GM23338 (cell line): Measurements from ENCODE around the gene NFX1. TPM values are rescaled to one million over a fixed set of nuclear protein-coding genes. Genes with fewer than 3 reads are reported as not detected.
A peak's percentile ranks its signal among the peaks of the same experiment; 100 is the strongest.

Source experiments
- ATAC-seq: fragments of 200-7000 bp; cut with Tn5 transposase; 3 replicates; pipeline ENCODE4 v1.9.1; 2020
- DNase-seq: peaks from one replicate; pipeline ENCODE4 v3.0.0-alpha.2; 2015; ENCODE audit warnings: low spot score
- H2AFZ ChIP-seq: fragments of 200-600 bp; sonication (generic); 2 replicates; pipeline ENCODE4 v1.8.0; 2016; ENCODE audit warnings: antibody characterized with exemption, mild to moderate bottlenecking, moderate library complexity
- H3F3A ChIP-seq: fragments of 200-600 bp; sonication (generic); replicated peaks from 2 replicates; pipeline ENCODE4 v1.8.0; 2017; ENCODE audit warnings: antibody characterized with exemption, mixed run types, low read depth
- H3K27ac ChIP-seq: fragments of 200-600 bp; sonication (generic); 2 replicates; pipeline ENCODE4 v1.6.1; 2016; ENCODE audit warnings: low read depth
- H3K27me3 ChIP-seq: fragments of 200-600 bp; sonication (generic); 2 replicates; pipeline ENCODE4 v1.8.0; 2016; ENCODE audit warnings: mild to moderate bottlenecking, mixed run types, moderate library complexity; ENCODE audit not compliant: insufficient read depth
- H3K36me3 ChIP-seq: fragments of 200-600 bp; sonication (generic); 2 replicates; pipeline ENCODE4 v1.8.0; 2016; ENCODE audit warnings: mild to moderate bottlenecking; ENCODE audit not compliant: insufficient read depth
- H3K4me1 ChIP-seq: fragments of 200-600 bp; sonication (generic); 2 replicates; pipeline ENCODE4 v1.8.0; 2016; ENCODE audit warnings: mild to moderate bottlenecking, moderate library complexity; ENCODE audit not compliant: insufficient read depth
- H3K4me2 ChIP-seq: fragments of 200-600 bp; sonication (generic); 2 replicates; pipeline ENCODE4 v1.7.1; 2017; ENCODE audit warnings: mixed run types
- H3K4me3 ChIP-seq: fragments of 200-600 bp; sonication (generic); 2 replicates; pipeline ENCODE4 v1.6.1; 2016; ENCODE audit warnings: mixed run types
- H3K79me2 ChIP-seq: fragments of 200-600 bp; sonication (generic); replicated peaks from 2 replicates; pipeline ENCODE4 v1.8.0; 2017; ENCODE audit warnings: mild to moderate bottlenecking; ENCODE audit not compliant: insufficient read depth
- H3K9me2 ChIP-seq: fragments of 200-600 bp; sonication (generic); 2 replicates; pipeline ENCODE4 v1.8.0; 2017; ENCODE audit not compliant: insufficient read depth
- H4K20me1 ChIP-seq: fragments of 200-600 bp; sonication (generic); replicated peaks from 2 replicates; pipeline ENCODE4 v1.8.0; 2017; ENCODE audit warnings: mild to moderate bottlenecking; ENCODE audit not compliant: insufficient read depth
- H3K27ac Mint-ChIP-seq: 2 replicates; pipeline ENCODE4 v1.8.0; 2020; ENCODE audit warnings: inconsistent platforms, mild to moderate bottlenecking, moderate library complexity, mixed read lengths
- H3K27me3 Mint-ChIP-seq: 3 replicates; pipeline ENCODE4 v1.8.0; 2022; ENCODE audit warnings: low read depth, mild to moderate bottlenecking, moderate library complexity, mixed read lengths, inconsistent platforms; ENCODE audit not compliant: insufficient read depth, poor library complexity
- H3K36me3 Mint-ChIP-seq: 3 replicates; pipeline ENCODE4 v1.8.0; 2021; ENCODE audit warnings: low read depth, mild to moderate bottlenecking, inconsistent platforms, moderate library complexity, mixed read lengths
- H3K4me1 Mint-ChIP-seq: 3 replicates; pipeline ENCODE4 v1.8.0; 2020; ENCODE audit warnings: mild to moderate bottlenecking, inconsistent platforms, mixed read lengths
- H3K4me3 Mint-ChIP-seq: 3 replicates; pipeline ENCODE4 v1.8.0; 2021; ENCODE audit warnings: moderate library complexity, mild to moderate bottlenecking, inconsistent platforms, mixed read lengths
- H3K9me3 Mint-ChIP-seq: 3 replicates; pipeline ENCODE4 v1.8.0; 2020; ENCODE audit warnings: moderate library complexity, mild to moderate bottlenecking, inconsistent platforms, mixed read lengths
- CREB1 ChIP-seq: fragments of 250-450 bp; sonication (Bioruptor Pico); IDR thresholded peaks from 2 replicates; pipeline ENCODE4 v1.5.0; 2020; ENCODE audit warnings: low read depth, mild to moderate bottlenecking, moderate library complexity
- EZH2 ChIP-seq: fragments of 200-600 bp; sonication (generic); IDR thresholded peaks from one replicate; pipeline ENCODE4 v1.8.0; 2017; ENCODE audit warnings: antibody characterized with exemption, mild to moderate bottlenecking, low read depth; ENCODE audit not compliant: unreplicated experiment
- EZH2phosphoT487 ChIP-seq: fragments of 200-600 bp; sonication (generic); IDR thresholded peaks from one replicate; pipeline ENCODE4 v1.8.1; 2018; ENCODE audit warnings: antibody characterized with exemption; ENCODE audit not compliant: unreplicated experiment
- JUNB ChIP-seq: IDR thresholded peaks from one replicate; pipeline ENCODE4 v1.6.1; 2016; ENCODE audit warnings: antibody characterized with exemption; ENCODE audit not compliant: unreplicated experiment
- STAT1 ChIP-seq: IDR thresholded peaks from one replicate; pipeline ENCODE4 v1.6.1; 2016; ENCODE audit warnings: antibody characterized with exemption; ENCODE audit not compliant: unreplicated experiment
- ZNF114 ChIP-seq: fragments of 250-450 bp; sonication (Bioruptor Pico); IDR thresholded peaks from 2 replicates; pipeline ENCODE4 v1.5.0; 2020; ENCODE audit warnings: mild to moderate bottlenecking, moderate library complexity
- ZNF331 ChIP-seq: fragments of 250-450 bp; sonication (Bioruptor Pico); IDR thresholded peaks from 2 replicates; pipeline ENCODE4 v1.5.0; 2020; ENCODE audit warnings: low read depth, mild to moderate bottlenecking, moderate library complexity
- polyA plus RNA-seq: library from polyadenylated mRNA; unstranded; fragments of >200 nt; fragmentation: Nextera tagmentation; extraction: Ambion mirVana; gene quantifications from 2 replicates; pipeline ENCODE4 v1.2.1, GENCODE V29; 2016
- total RNA-seq: library from RNA; depleted of rRNA; stranded (reverse); fragments of >200 nt; shearing (Covaris generic); gene quantifications from 2 replicates; pipeline ENCODE4 v1.2.3, GENCODE V29; 2014
- TF ChIP-seq, protein P1 (sequence below), 2 experiments: fragments of 200-600 bp in 1 of 2; sonication (generic) in 1 of 2; conservative IDR thresholded peaks; 2 replicates each; pipeline versions ENCODE4 v1.5.1 to v1.6.1; 2016 to 2017; ENCODE audit warnings: antibody characterized with exemption in 2 of 2, low read depth in 2 of 2, mild to moderate bottlenecking in 2 of 2, moderate library complexity in 1 of 2
- TF ChIP-seq, protein P2 (sequence below): IDR thresholded peaks from one replicate; pipeline ENCODE4 v1.6.1; 2018; ENCODE audit warnings: antibody characterized with exemption; ENCODE audit not compliant: unreplicated experiment
- TF ChIP-seq, protein P3 (sequence below): IDR thresholded peaks from 2 replicates; pipeline ENCODE4 v1.6.1; 2016; ENCODE audit warnings: antibody characterized with exemption

Gene NFX1
- total and polyA plus RNA-seq, 2 experiments from 2014 or later: 13.9 to 26.1 TPM

GRCh38 chr9:33344145-33344544, 53.8 kb downstream of the NFX1 start:
- Histone ChIP-seq H3K36me3 (peaks cover 64% of the 10 kb centered on the region), H3K4me3 (no peak overlapping the region), H3F3A (no peaks in the 10 kb centered on the region), H3K4me2 (no peak overlapping the region), H4K20me1 (0 out of 2 replicates have a peak, but pooled peaks cover 2% of the 10 kb centered on the region), H3K4me1 (no peaks in the 10 kb centered on the region), H3K79me2 (no peaks in the 10 kb centered on the region), H3K27me3 (no peaks in the 10 kb centered on the region), H3K27ac (no peak overlapping the region), H3K9me2 (no peaks in the 10 kb centered on the region), H2AFZ (no peak overlapping the region)
- Mint-ChIP-seq H3K27ac (peak overlapping the region; percentile 6; the same call in 1 of the 2 replicates), H3K27me3 (peaks cover 2% of the 10 kb centered on the region), H3K9me3 (peaks cover 20% of the 10 kb centered on the region), H3K36me3 (peaks cover 88% of the 10 kb centered on the region), H3K4me1 (peaks cover 4% of the 10 kb centered on the region), H3K4me3 (no peak overlapping the region)
- TF ChIP-seq, protein P1, sequence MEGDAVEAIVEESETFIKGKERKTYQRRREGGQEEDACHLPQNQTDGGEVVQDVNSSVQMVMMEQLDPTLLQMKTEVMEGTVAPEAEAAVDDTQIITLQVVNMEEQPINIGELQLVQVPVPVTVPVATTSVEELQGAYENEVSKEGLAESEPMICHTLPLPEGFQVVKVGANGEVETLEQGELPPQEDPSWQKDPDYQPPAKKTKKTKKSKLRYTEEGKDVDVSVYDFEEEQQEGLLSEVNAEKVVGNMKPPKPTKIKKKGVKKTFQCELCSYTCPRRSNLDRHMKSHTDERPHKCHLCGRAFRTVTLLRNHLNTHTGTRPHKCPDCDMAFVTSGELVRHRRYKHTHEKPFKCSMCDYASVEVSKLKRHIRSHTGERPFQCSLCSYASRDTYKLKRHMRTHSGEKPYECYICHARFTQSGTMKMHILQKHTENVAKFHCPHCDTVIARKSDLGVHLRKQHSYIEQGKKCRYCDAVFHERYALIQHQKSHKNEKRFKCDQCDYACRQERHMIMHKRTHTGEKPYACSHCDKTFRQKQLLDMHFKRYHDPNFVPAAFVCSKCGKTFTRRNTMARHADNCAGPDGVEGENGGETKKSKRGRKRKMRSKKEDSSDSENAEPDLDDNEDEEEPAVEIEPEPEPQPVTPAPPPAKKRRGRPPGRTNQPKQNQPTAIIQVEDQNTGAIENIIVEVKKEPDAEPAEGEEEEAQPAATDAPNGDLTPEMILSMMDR (conservative IDR thresholded peaks at IDR 0.05; ENCODE audit: low read depth in 2 of 2): no peak
- no peak for ATAC-seq
- no peak for DNase-seq

DNA sequence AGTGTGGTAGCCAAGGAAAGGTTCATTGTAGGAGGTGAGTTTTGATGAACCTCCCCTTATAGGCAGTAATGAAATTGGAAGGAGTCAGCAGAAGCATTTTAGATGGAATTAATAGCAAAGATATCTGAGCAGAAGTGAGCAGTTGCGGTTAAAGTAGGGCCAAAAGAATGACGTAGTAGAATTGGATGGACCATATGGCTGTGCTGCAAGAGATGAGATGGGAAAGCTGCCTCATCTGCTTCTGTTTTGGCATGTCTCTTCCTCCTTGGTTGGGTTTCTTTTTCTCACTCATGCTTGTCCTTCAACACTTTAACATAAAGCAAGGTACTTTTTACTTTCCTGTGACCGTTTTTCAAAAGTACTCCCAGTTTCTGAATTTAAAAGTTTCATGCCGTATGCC, 56.2 kb downstream of the NFX1 start:
- no peak overlapping the region for H2AFZ ChIP-seq
- Mint-ChIP-seq H3K27ac (peak overlapping the region; percentile 75), H3K36me3 (peaks cover 69% of the 10 kb centered on the region), H3K27me3 (peaks cover 2% of the 10 kb centered on the region), H3K4me1 (peaks cover 6% of the 10 kb centered on the region), H3K4me3 (no peak overlapping the region), H3K9me3 (no peaks in the 10 kb centered on the region)
- no peaks in the 10 kb centered on the region for H3K4me1 ChIP-seq
- no peak overlapping the region for H3K4me3 ChIP-seq
- no peaks in the 10 kb centered on the region for H3K27me3 ChIP-seq
- DNase-seq (no peak), ATAC-seq (no peak)
- no peaks in the 10 kb centered on the region for H3F3A ChIP-seq
- H3K27ac ChIP-seq: no peak overlapping the region
- no peaks in the 10 kb centered on the region for H3K9me2 ChIP-seq
- 0 out of 2 replicates have a peak, but pooled peaks cover 4% of the 10 kb centered on the region for H4K20me1 ChIP-seq
- peaks cover 46% of the 10 kb centered on the region for H3K36me3 ChIP-seq
- H3K79me2 ChIP-seq: no peaks in the 10 kb centered on the region
- H3K4me2 ChIP-seq: no peak overlapping the region
- TF ChIP-seq EZH2phosphoT487 (no peak), CREB1 (CRISPR knock-in tag) (no peak), JUNB (no peak), STAT1 (no peak), EZH2 (no peak), ZNF331 (CRISPR knock-in tag) (no peak), ZNF114 (CRISPR knock-in tag) (no peak)
- TF ChIP-seq, protein P2, sequence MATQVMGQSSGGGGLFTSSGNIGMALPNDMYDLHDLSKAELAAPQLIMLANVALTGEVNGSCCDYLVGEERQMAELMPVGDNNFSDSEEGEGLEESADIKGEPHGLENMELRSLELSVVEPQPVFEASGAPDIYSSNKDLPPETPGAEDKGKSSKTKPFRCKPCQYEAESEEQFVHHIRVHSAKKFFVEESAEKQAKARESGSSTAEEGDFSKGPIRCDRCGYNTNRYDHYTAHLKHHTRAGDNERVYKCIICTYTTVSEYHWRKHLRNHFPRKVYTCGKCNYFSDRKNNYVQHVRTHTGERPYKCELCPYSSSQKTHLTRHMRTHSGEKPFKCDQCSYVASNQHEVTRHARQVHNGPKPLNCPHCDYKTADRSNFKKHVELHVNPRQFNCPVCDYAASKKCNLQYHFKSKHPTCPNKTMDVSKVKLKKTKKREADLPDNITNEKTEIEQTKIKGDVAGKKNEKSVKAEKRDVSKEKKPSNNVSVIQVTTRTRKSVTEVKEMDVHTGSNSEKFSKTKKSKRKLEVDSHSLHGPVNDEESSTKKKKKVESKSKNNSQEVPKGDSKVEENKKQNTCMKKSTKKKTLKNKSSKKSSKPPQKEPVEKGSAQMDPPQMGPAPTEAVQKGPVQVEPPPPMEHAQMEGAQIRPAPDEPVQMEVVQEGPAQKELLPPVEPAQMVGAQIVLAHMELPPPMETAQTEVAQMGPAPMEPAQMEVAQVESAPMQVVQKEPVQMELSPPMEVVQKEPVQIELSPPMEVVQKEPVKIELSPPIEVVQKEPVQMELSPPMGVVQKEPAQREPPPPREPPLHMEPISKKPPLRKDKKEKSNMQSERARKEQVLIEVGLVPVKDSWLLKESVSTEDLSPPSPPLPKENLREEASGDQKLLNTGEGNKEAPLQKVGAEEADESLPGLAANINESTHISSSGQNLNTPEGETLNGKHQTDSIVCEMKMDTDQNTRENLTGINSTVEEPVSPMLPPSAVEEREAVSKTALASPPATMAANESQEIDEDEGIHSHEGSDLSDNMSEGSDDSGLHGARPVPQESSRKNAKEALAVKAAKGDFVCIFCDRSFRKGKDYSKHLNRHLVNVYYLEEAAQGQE: no peak
- TF ChIP-seq, protein P3, sequence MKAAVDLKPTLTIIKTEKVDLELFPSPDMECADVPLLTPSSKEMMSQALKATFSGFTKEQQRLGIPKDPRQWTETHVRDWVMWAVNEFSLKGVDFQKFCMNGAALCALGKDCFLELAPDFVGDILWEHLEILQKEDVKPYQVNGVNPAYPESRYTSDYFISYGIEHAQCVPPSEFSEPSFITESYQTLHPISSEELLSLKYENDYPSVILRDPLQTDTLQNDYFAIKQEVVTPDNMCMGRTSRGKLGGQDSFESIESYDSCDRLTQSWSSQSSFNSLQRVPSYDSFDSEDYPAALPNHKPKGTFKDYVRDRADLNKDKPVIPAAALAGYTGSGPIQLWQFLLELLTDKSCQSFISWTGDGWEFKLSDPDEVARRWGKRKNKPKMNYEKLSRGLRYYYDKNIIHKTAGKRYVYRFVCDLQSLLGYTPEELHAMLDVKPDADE: no peak
